ENCODE results near the gene ZRSR2.
"Not testable (repeated sequence)": the region's sequence is repeated elsewhere in the genome, so short reads cannot be mapped to it uniquely, and the experiment has no call there.

ZRSR2 gene

DNA sequence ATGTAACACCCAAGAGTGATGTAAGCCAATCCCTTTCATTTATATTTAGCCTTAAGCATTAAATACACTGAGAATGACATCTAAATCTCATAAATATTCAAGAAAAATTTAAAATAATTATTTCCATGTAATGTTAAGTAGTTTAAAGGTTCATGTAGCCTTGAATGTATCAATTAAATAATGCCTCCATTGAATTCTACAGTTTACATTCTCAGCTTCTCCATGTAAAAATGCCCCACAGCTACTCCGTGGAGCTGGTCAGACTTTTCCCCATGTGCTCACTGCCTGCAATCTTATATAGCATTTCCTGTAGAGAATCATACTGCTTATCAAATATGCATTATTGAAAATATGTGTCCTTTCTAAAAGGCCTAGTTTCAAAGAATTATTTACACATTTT lies 38.9 kb downstream of the ZRSR2 start:
- TF ChIP-seq, protein P1, sequence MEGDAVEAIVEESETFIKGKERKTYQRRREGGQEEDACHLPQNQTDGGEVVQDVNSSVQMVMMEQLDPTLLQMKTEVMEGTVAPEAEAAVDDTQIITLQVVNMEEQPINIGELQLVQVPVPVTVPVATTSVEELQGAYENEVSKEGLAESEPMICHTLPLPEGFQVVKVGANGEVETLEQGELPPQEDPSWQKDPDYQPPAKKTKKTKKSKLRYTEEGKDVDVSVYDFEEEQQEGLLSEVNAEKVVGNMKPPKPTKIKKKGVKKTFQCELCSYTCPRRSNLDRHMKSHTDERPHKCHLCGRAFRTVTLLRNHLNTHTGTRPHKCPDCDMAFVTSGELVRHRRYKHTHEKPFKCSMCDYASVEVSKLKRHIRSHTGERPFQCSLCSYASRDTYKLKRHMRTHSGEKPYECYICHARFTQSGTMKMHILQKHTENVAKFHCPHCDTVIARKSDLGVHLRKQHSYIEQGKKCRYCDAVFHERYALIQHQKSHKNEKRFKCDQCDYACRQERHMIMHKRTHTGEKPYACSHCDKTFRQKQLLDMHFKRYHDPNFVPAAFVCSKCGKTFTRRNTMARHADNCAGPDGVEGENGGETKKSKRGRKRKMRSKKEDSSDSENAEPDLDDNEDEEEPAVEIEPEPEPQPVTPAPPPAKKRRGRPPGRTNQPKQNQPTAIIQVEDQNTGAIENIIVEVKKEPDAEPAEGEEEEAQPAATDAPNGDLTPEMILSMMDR (IDR thresholded peaks at IDR 0.05; ENCODE audit: low read depth, low read length, missing control alignments): no peak
- no peak overlapping the region for H3K4me3 ChIP-seq (ENCODE audit: low read depth, low read length)
- DNase-seq (ENCODE audit: low read depth): no peak
- in situ Hi-C loops (cut with HindIII; ENCODE audit: low sequenced_read_pairs): no loop called here

DNA sequence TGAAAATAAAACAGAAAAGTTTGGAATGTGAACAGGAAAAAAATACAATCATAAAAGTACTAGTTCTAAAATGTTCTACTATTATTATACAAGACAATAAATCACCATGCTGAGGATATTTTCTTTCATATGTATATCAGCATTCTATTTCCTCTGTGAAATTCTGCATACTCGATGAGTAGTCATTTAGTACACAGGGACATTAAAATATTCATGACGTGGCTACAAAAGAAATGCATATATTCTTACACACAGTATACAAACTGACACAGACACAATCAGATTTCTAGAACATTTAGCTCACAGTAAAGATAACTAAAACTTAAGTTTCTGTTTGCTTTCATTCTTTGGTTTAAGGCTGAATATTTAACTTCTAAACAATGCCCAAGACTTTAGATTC lies 41.1 kb downstream of the ZRSR2 start:
- in situ Hi-C loops (cut with HindIII; ENCODE audit: low sequenced_read_pairs); H3K4me3 ChIP-seq (ENCODE audit: low read depth, low read length); DNase-seq (ENCODE audit: low read depth): not testable (repeated sequence)

DNA sequence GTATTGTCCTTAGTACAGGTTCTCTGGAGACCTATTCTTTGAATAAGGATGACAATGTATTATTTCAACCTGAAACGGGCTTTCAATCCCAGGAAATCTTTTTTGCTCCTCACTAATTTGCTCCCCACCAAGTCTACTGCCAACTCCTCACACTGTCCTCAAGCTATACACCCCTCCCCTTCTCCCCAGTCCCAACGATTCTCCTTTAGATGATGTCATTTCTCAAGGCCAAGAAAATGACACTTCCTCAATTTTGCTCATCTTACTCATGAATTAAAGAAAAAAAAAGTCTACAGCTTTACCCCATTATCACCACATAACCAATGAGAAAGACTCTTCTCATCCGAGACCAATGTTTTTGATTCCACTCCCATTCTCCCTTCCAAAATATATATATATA lies 43.8 kb downstream of the ZRSR2 start:
- in situ Hi-C loops (cut with HindIII; ENCODE audit: low sequenced_read_pairs): no loop called here
- no peak for DNase-seq (ENCODE audit: low read depth)
- TF ChIP-seq, protein P1 (IDR thresholded peaks at IDR 0.05; ENCODE audit: low read depth, low read length, missing control alignments): no peak
- H3K4me3 ChIP-seq (ENCODE audit: low read depth, low read length): no peak overlapping the region

DNA sequence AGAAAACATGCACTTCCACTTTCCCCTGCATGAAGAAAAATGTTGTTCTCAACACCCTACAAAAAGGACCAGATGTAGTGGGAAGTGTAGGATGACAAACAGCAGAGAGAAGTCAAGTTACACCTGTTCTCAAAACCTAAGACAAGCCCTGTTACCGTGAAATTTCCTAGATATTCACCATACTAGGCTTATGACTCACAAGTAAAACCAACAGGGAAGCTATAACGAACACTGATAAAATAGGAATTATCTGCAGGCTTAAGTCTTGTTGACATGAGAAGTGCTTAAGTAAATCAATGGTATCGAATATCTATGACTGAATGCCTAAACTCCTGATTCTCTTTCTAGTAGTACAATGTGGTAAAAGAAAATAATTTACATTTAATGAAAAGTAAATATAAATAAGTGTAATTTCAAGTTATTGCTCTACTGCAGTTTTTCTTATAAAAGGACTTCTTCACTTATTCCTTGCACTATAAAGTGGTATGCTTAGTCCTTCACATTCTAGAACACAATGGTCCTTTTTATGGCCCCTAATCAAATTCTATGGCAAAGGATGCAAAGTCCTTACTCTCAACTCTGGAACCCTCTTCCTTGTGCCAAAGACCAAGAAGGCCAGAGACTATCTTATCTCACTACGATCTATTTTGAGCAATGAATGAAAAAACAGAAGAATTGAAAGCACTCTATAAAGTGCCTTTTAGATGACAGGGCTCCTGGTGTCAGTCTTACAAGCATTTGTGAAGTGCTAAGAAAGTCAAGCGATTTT lies 44.7 kb downstream of the ZRSR2 start:
- DNase-seq (ENCODE audit: low read depth): no peak
- in situ Hi-C loops (cut with HindIII; ENCODE audit: low sequenced_read_pairs): no loop called here
- TF ChIP-seq, protein P1 (IDR thresholded peaks at IDR 0.05; ENCODE audit: low read depth, low read length, missing control alignments): no peak
- H3K4me3 ChIP-seq (ENCODE audit: low read depth, low read length): no peak overlapping the region

DNA sequence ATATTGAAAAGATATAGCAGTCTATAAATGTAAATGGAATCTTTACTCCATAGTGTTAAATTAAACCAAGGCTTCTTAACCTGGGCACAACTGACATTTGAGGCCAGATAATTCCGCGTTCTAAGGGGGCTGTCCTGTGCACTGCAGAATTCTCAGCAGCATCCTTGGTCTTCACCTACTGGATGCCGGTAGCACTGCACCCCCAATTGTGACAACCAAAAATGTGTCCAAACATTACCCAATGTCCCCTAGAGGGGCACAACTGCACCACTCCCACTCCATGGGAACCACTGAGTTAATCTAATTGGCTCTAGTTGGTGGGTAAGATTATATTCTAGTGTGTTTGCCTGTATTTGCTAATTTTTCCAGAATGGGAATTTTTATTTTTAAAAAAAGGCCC lies 47.7 kb downstream of the ZRSR2 start:
- no peak for DNase-seq (ENCODE audit: low read depth)
- TF ChIP-seq, protein P1 (IDR thresholded peaks at IDR 0.05; ENCODE audit: low read depth, low read length, missing control alignments): peak; percentile 31
- H3K4me3 ChIP-seq (ENCODE audit: low read depth, low read length): no peak overlapping the region
- in situ Hi-C loops (cut with HindIII; ENCODE audit: low sequenced_read_pairs): no loop called here

DNA sequence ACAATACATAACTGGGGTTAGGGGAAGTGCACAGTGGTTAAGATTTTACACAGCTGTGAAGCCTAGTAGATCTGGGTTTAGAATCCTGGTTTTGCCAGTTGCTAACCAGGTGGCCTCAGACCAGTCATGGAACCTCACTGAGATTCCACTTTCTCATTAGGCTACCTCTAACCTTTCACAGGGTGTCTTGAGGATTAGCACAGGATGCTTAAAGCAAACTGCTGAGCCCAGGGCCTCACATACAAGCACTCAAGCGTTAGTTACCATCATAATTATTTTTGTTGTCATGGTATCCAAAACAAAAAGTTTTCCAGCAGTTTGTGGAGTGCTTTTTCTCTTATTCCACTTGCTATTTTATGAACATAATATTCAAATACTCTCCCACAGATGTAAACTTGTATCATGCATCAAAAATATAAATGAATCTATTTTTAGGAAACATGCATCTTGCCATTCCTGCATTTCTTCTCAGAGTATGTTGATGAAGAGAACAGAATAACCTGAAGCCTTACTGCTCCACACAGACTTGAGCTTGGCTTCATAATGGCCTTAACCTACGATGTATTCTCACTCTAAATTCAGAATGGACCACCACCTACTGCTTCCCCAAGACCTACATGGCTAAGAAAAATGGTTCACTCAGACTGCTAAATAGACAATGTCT lies 51.7 kb downstream of the ZRSR2 start:
- DNase-seq (ENCODE audit: low read depth): no peak
- H3K4me3 ChIP-seq (ENCODE audit: low read depth, low read length): no peak overlapping the region
- TF ChIP-seq, protein P1 (IDR thresholded peaks at IDR 0.05; ENCODE audit: low read depth, low read length, missing control alignments): no peak
- in situ Hi-C loops (cut with HindIII; ENCODE audit: low sequenced_read_pairs): no loop called here

DNA sequence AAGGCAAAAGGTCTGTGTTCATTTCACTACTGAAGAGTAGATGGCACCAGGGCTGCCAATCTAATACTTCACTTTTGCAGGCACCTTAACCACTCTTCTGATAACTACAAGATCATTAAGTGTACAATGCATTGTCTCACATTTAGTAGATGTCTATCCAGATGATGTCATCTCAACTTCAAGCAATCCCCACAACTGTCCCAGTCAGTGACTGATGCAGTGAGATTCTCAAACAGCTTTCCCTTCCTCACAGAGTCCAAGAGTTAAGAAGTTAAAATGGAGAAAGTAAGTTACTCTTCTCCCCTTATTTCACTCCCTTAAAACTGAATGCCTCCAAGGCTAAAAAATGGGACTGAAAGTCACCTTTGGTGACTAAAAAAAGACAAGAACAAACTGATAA lies 53.7 kb downstream of the ZRSR2 start:
- no peak for DNase-seq (ENCODE audit: low read depth)
- no peak overlapping the region for H3K4me3 ChIP-seq (ENCODE audit: low read depth, low read length)
- TF ChIP-seq, protein P1 (IDR thresholded peaks at IDR 0.05; ENCODE audit: low read depth, low read length, missing control alignments): no peak
- in situ Hi-C loops (cut with HindIII; ENCODE audit: low sequenced_read_pairs): no loop called here
